DOHH2 (cell line): ENCODE data around the gene BMP6.

Source experiments
- H3F3A ChIP-seq: fragments of 200-600 bp; sonication (generic), shearing (Covaris generic); 2 replicates; pipeline ENCODE4 v1.6.0; 2016; ENCODE audit warnings: antibody characterized with exemption, mild to moderate bottlenecking; ENCODE audit not compliant: control insufficient read depth, insufficient read depth
- H3K27ac ChIP-seq: fragments of 200-600 bp; sonication (generic); 2 replicates; pipeline ENCODE4 v1.5.1; 2014; ENCODE audit warnings: low read depth, mild to moderate bottlenecking, low read length, moderate library complexity
- H3K27me3 ChIP-seq: fragments of 200-600 bp; sonication (generic); 2 replicates; pipeline ENCODE4 v1.6.1; 2014; ENCODE audit warnings: mild to moderate bottlenecking, low read length, mixed read lengths; ENCODE audit not compliant: control insufficient read depth
- H3K36me3 ChIP-seq: fragments of 200-600 bp; sonication (generic); 2 replicates; pipeline ENCODE4 v1.6.1; 2014; ENCODE audit warnings: mild to moderate bottlenecking, low read length, moderate library complexity, mixed read lengths; ENCODE audit not compliant: control insufficient read depth
- H3K4me1 ChIP-seq: fragments of 200-600 bp; sonication (generic); 2 replicates; pipeline ENCODE4 v1.6.1; 2014; ENCODE audit warnings: mild to moderate bottlenecking, low read length, mixed read lengths; ENCODE audit not compliant: control insufficient read depth
- H3K4me2 ChIP-seq: fragments of 200-600 bp; sonication (generic); 2 replicates; pipeline ENCODE4 v1.6.0; 2014; ENCODE audit warnings: mild to moderate bottlenecking, low read length, moderate library complexity
- H3K4me3 ChIP-seq: fragments of 200-600 bp; sonication (generic); 2 replicates; pipeline ENCODE4 v1.5.1; 2014; ENCODE audit warnings: mild to moderate bottlenecking, low read length, mixed read lengths
- H3K79me2 ChIP-seq: fragments of 200-600 bp; sonication (generic); 2 replicates; pipeline ENCODE4 v1.6.1; 2014; ENCODE audit warnings: mild to moderate bottlenecking, low read length, mixed read lengths; ENCODE audit not compliant: control insufficient read depth
- H3K9me2 ChIP-seq: fragments of 200-600 bp; sonication (generic); replicated peaks from 2 replicates; pipeline ENCODE4 v1.6.1; 2014; ENCODE audit warnings: mild to moderate bottlenecking, low read length, mixed read lengths; ENCODE audit not compliant: control insufficient read depth
- H3K9me3 ChIP-seq: fragments of 200-600 bp; sonication (generic); 2 replicates; pipeline ENCODE4 v1.6.1; 2014; ENCODE audit warnings: antibody characterized with exemption, low read length, mixed read lengths; ENCODE audit not compliant: control insufficient read depth, insufficient read depth
- H4K20me1 ChIP-seq: fragments of 200-600 bp; sonication (generic); 2 replicates; pipeline ENCODE4 v1.6.0; 2014; ENCODE audit warnings: low read depth, mild to moderate bottlenecking, antibody characterized with exemption, low read length, moderate library complexity; ENCODE audit not compliant: control insufficient read depth, insufficient read depth
- CTCF ChIP-seq: fragments of 200-600 bp; sonication (generic); IDR thresholded peaks from one replicate; pipeline ENCODE4 v1.5.1; 2014; ENCODE audit warnings: antibody characterized with exemption, mild to moderate bottlenecking, low read depth, low read length; ENCODE audit not compliant: poor library complexity, severe bottlenecking
- EZH2phosphoT487 ChIP-seq: fragments of 200-600 bp; sonication (generic); IDR thresholded peaks from 2 replicates; pipeline ENCODE4 v1.6.1; 2017; ENCODE audit warnings: borderline replicate concordance, mild to moderate bottlenecking, antibody characterized with exemption, low read length, moderate library complexity, mixed read lengths

The BMP6 gene

GRCh38 chr6:7841781-7842468, 116.0 kb downstream of the BMP6 start:
- no peaks in the 10 kb centered on the region for H3K79me2 ChIP-seq
- H3K4me3 ChIP-seq = no peak overlapping the region
- H3K4me1 ChIP-seq = no peaks in the 10 kb centered on the region
- H3K27ac ChIP-seq = no peak overlapping the region
- no peaks in the 10 kb centered on the region for H3K9me2 ChIP-seq
- H3F3A ChIP-seq = no peaks in the 10 kb centered on the region
- no peaks in the 10 kb centered on the region for H3K36me3 ChIP-seq
- H3K27me3 ChIP-seq = no peaks in the 10 kb centered on the region
- no peaks in the 10 kb centered on the region for H3K9me3 ChIP-seq
- H4K20me1 ChIP-seq = no peaks in the 10 kb centered on the region
- H3K4me2 ChIP-seq = no peak overlapping the region
- TF ChIP-seq EZH2phosphoT487 (no peak), CTCF (no peak)

- Histone ChIP-seq H3K4me1 (no peaks in the 10 kb centered on the region), H3K4me3 (no peak overlapping the region), H3K79me2 (no peaks in the 10 kb centered on the region), H3K27ac (no peak overlapping the region), H3F3A (no peaks in the 10 kb centered on the region), H3K36me3 (no peaks in the 10 kb centered on the region), H4K20me1 (no peaks in the 10 kb centered on the region), H3K9me2 (no peaks in the 10 kb centered on the region), H3K4me2 (no peak overlapping the region), H3K27me3 (no peaks in the 10 kb centered on the region), H3K9me3 (no peaks in the 10 kb centered on the region)
- TF ChIP-seq EZH2phosphoT487 = no peak
- TF ChIP-seq CTCF = no peak
Observed at GRCh38 chr6:7846966-7847818, 121.3 kb downstream of the BMP6 start.

GRCh38 chr6:7848229-7848628, 122.3 kb downstream of the BMP6 start:
- H3K79me2 ChIP-seq = no peaks in the 10 kb centered on the region
- no peaks in the 10 kb centered on the region for H3K27me3 ChIP-seq
- H3K4me3 ChIP-seq = no peak overlapping the region
- H3K4me2 ChIP-seq = no peak overlapping the region
- no peaks in the 10 kb centered on the region for H4K20me1 ChIP-seq
- H3K9me3 ChIP-seq = no peaks in the 10 kb centered on the region
- H3K9me2 ChIP-seq = no peaks in the 10 kb centered on the region
- H3K36me3 ChIP-seq = no peaks in the 10 kb centered on the region
- no peak overlapping the region for H3K27ac ChIP-seq
- TF ChIP-seq CTCF (no peak), EZH2phosphoT487 (no peak)
- H3K4me1 ChIP-seq = no peaks in the 10 kb centered on the region
- no peaks in the 10 kb centered on the region for H3F3A ChIP-seq
